GM19240 (cell line): Measurements from ENCODE around the gene CASR.
A peak's percentile ranks its signal among the peaks of the same experiment; 100 is the strongest.

Experiments
- DNase-seq: peaks from one replicate; pipeline ENCODE4 v3.0.0; 2011; ENCODE audit warnings: low spot score; ENCODE audit not compliant: insufficient read length

CASR gene

GRCh38 chr3:122257644-122258364 is 74.3 kb downstream of the CASR start:
- no peak for DNase-seq

GRCh38 chr3:122258757-122259371 is 75.4 kb downstream of the CASR start:
- DNase-seq, result peak; percentile 47

- DNase-seq, result no peak
Observed at GRCh38 chr3:122260206-122260605, 76.7 kb downstream of the CASR start.

- no peak for DNase-seq
Observed at GRCh38 chr3:122263058-122263457, 79.6 kb downstream of the CASR start.

GRCh38 chr3:122263974-122264588 is 80.6 kb downstream of the CASR start:
- no peak for DNase-seq

- no peak for DNase-seq
Observed at GRCh38 chr3:122265957-122266356, 82.5 kb downstream of the CASR start.

GRCh38 chr3:122268257-122269024 is 85.0 kb downstream of the CASR start:
- no peak for DNase-seq

GRCh38 chr3:122269045-122269444 is 85.6 kb downstream of the CASR start:
- no peak for DNase-seq

- no peak for DNase-seq
Observed at GRCh38 chr3:122271246-122271898, 87.9 kb downstream of the CASR start.

GRCh38 chr3:122272879-122273278 is 89.4 kb downstream of the CASR start:
- DNase-seq, result no peak

GRCh38 chr3:122273498-122273897 is 90.0 kb downstream of the CASR start:
- no peak for DNase-seq

- no peak for DNase-seq
Observed at GRCh38 chr3:122281891-122282290, 98.4 kb downstream of the CASR start.

GRCh38 chr3:122283796-122284445 is 100.5 kb downstream of the CASR start:
- no peak for DNase-seq

GRCh38 chr3:122284486-122284885 is 101.0 kb downstream of the CASR start:
- DNase-seq, result no peak

GRCh38 chr3:122294359-122294758 is 110.9 kb downstream of the CASR start:
- no peak for DNase-seq

GRCh38 chr3:122295266-122296062 is 112.0 kb downstream of the CASR start:
- no peak for DNase-seq

- DNase-seq, result no peak
Observed at GRCh38 chr3:122298239-122298638, 114.8 kb downstream of the CASR start.

GRCh38 chr3:122299215-122299614 is 115.7 kb downstream of the CASR start:
- DNase-seq, result no peak

- DNase-seq, result no peak
Observed at GRCh38 chr3:122299872-122300460, 116.5 kb downstream of the CASR start.

GRCh38 chr3:122301063-122301462 is 117.6 kb downstream of the CASR start:
- no peak for DNase-seq
